ENCODE measurements around the gene TMTC1.

TMTC1 gene

GRCh38 chr12:29781188-29781587 lies 2.6 kb downstream of the TMTC1 start:
- DNase-seq (ENCODE audit: low read depth in 1 of 2, low spot score in 1 of 2) = no peak

GRCh38 chr12:29780084-29780483 lies 3.7 kb downstream of the TMTC1 start:
- DNase-seq (ENCODE audit: low read depth in 1 of 2, low spot score in 1 of 2) = no peak

GRCh38 chr12:29778531-29778930 lies 5.2 kb downstream of the TMTC1 start:
- no peak for DNase-seq (ENCODE audit: low read depth in 1 of 2, low spot score in 1 of 2)

- no peak for DNase-seq (ENCODE audit: low read depth in 1 of 2, low spot score in 1 of 2)
Measured at GRCh38 chr12:29773076-29773475, 10.7 kb downstream of the TMTC1 start.

- DNase-seq (ENCODE audit: low read depth in 1 of 2, low spot score in 1 of 2) = no peak
Measured at GRCh38 chr12:29771786-29772185, 12.0 kb downstream of the TMTC1 start.

- DNase-seq (ENCODE audit: low read depth in 1 of 2, low spot score in 1 of 2) = no peak
Measured at GRCh38 chr12:29771165-29771564, 12.6 kb downstream of the TMTC1 start.

GRCh38 chr12:29769162-29769858 lies 14.4 kb downstream of the TMTC1 start:
- no peak for DNase-seq (ENCODE audit: low read depth in 1 of 2, low spot score in 1 of 2)

GRCh38 chr12:29768372-29768771 lies 15.4 kb downstream of the TMTC1 start:
- no peak for DNase-seq (ENCODE audit: low read depth in 1 of 2, low spot score in 1 of 2)

- no peak for DNase-seq (ENCODE audit: low read depth in 1 of 2, low spot score in 1 of 2)
Measured at GRCh38 chr12:29763301-29763683, 20.4 kb downstream of the TMTC1 start.

- no peak for DNase-seq (ENCODE audit: low read depth in 1 of 2, low spot score in 1 of 2)
Measured at GRCh38 chr12:29762637-29763300, 21.0 kb downstream of the TMTC1 start.

- no peak for DNase-seq (ENCODE audit: low read depth in 1 of 2, low spot score in 1 of 2)
Measured at GRCh38 chr12:29759950-29760349, 23.8 kb downstream of the TMTC1 start.

- DNase-seq (ENCODE audit: low read depth in 1 of 2, low spot score in 1 of 2) = no peak
Measured at GRCh38 chr12:29756741-29757390, 26.9 kb downstream of the TMTC1 start.

- no peak for DNase-seq (ENCODE audit: low read depth in 1 of 2, low spot score in 1 of 2)
Measured at GRCh38 chr12:29754235-29755189, 29.2 kb downstream of the TMTC1 start.

- no peak for DNase-seq (ENCODE audit: low read depth in 1 of 2, low spot score in 1 of 2)
Measured at GRCh38 chr12:29752121-29752520, 31.6 kb downstream of the TMTC1 start.

- DNase-seq (ENCODE audit: low read depth in 1 of 2, low spot score in 1 of 2) = no peak
Measured at GRCh38 chr12:29751676-29752075, 32.1 kb downstream of the TMTC1 start.

GRCh38 chr12:29750928-29751220 lies 32.9 kb downstream of the TMTC1 start:
- DNase-seq (ENCODE audit: low read depth in 1 of 2, low spot score in 1 of 2) = no peak

- DNase-seq (ENCODE audit: low read depth in 1 of 2, low spot score in 1 of 2) = no peak
Measured at GRCh38 chr12:29750131-29750927, 33.4 kb downstream of the TMTC1 start.

- DNase-seq (ENCODE audit: low read depth in 1 of 2, low spot score in 1 of 2) = no peak
Measured at GRCh38 chr12:29744365-29744764, 39.4 kb downstream of the TMTC1 start.

- DNase-seq (ENCODE audit: low read depth in 1 of 2, low spot score in 1 of 2) = no peak
Measured at GRCh38 chr12:29743801-29744200, 39.9 kb downstream of the TMTC1 start.

GRCh38 chr12:29743077-29743476 lies 40.7 kb downstream of the TMTC1 start:
- no peak for DNase-seq (ENCODE audit: low read depth in 1 of 2, low spot score in 1 of 2)

- no peak for DNase-seq (ENCODE audit: low read depth in 1 of 2, low spot score in 1 of 2)
Measured at GRCh38 chr12:29742646-29743045, 41.1 kb downstream of the TMTC1 start.
